Neural cell (in vitro differentiated cells): ENCODE results near the gene INA. TPM values are rescaled to one million over a fixed set of nuclear protein-coding genes. Genes with fewer than 3 reads are reported as not detected.

Experiments used
- H2AFZ ChIP-seq: fragments of 200-600, 300-800 bp; sonication (generic), shearing (Covaris generic); 2 replicates; pipeline ENCODE4 v1.6.0; 2014; ENCODE audit warnings: low read depth, mild to moderate bottlenecking, antibody characterized with exemption, low read length, moderate library complexity
- H3F3A ChIP-seq: fragments of 200-600 bp; shearing (Covaris generic); 2 replicates; pipeline ENCODE4 v1.6.1; 2016; ENCODE audit warnings: mild to moderate bottlenecking, moderate library complexity, mixed read lengths, antibody characterized with exemption, low read length; ENCODE audit not compliant: insufficient read depth, poor library complexity, severe bottlenecking
- H3K27ac ChIP-seq: fragments of 200-600, 300-800 bp; sonication (generic), shearing (Covaris generic); 2 replicates; pipeline ENCODE4 v1.5.1; 2014; ENCODE audit warnings: mild to moderate bottlenecking, low read length, moderate library complexity
- H3K27me3 ChIP-seq: fragments of 300-800, 200-600 bp; sonication (generic), shearing (Covaris generic); 2 replicates; pipeline ENCODE4 v1.6.0; 2014; ENCODE audit warnings: mild to moderate bottlenecking, low read depth, low read length, moderate library complexity; ENCODE audit not compliant: insufficient read depth
- H3K36me3 ChIP-seq: fragments of 300-800, 200-600 bp; sonication (generic), shearing (Covaris generic); 2 replicates; pipeline ENCODE4 v1.5.1; 2014; ENCODE audit warnings: mild to moderate bottlenecking, antibody characterized with exemption, low read length, moderate library complexity; ENCODE audit not compliant: insufficient read depth
- H3K4me2 ChIP-seq: fragments of 300-800, 200-600 bp; sonication (generic), shearing (Covaris generic); 2 replicates; pipeline ENCODE4 v1.6.0; 2014; ENCODE audit warnings: mild to moderate bottlenecking, low read length
- H3K4me3 ChIP-seq: fragments of 300-800, 200-600 bp; sonication (generic), shearing (Covaris generic); 2 replicates; pipeline ENCODE4 v1.5.1; 2014; ENCODE audit warnings: mild to moderate bottlenecking, low read length, moderate library complexity
- H3K79me2 ChIP-seq: fragments of 200-600 bp; shearing (Covaris generic); replicated peaks from 2 replicates; pipeline ENCODE4 v1.6.0; 2014; ENCODE audit warnings: mild to moderate bottlenecking, low read length, moderate library complexity; ENCODE audit not compliant: insufficient read depth
- H3K9ac ChIP-seq: fragments of 300-800, 200-600 bp; sonication (generic), shearing (Covaris generic); 2 replicates; pipeline ENCODE4 v1.6.1; 2016; ENCODE audit warnings: mild to moderate bottlenecking, low read length, mixed read lengths
- H3K9me2 ChIP-seq: fragments of 200-600 bp; shearing (Covaris generic); 2 replicates; pipeline ENCODE4 v1.6.1; 2016; ENCODE audit warnings: mild to moderate bottlenecking, low read length, mixed read lengths; ENCODE audit not compliant: insufficient read depth
- H3K9me3 ChIP-seq: fragments of 200-600, 300-800 bp; sonication (generic), shearing (Covaris generic); 2 replicates; pipeline ENCODE4 v1.6.1; 2016; ENCODE audit warnings: mild to moderate bottlenecking, mixed run types, low read length, moderate library complexity, mixed read lengths
- H4K20me1 ChIP-seq: fragments of 200-600 bp; shearing (Covaris generic); 2 replicates; pipeline ENCODE4 v1.6.1; 2016; ENCODE audit warnings: mild to moderate bottlenecking, mixed run types; ENCODE audit not compliant: insufficient read depth
- CTCF ChIP-seq: fragments of 450-650 bp; IDR thresholded peaks from 2 replicates; pipeline ENCODE4 v1.5.1; 2014; ENCODE audit warnings: antibody characterized with exemption, mild to moderate bottlenecking, moderate library complexity; ENCODE audit not compliant: poor library complexity, severe bottlenecking
- EP300 ChIP-seq: fragments of 450-650 bp; conservative IDR thresholded peaks from 2 replicates; pipeline ENCODE4 v1.6.1; 2014; ENCODE audit warnings: antibody characterized with exemption, mild to moderate bottlenecking, moderate library complexity; ENCODE audit not compliant: poor library complexity, severe bottlenecking
- EZH2 ChIP-seq: fragments of 200-600, 300-800 bp; shearing (Covaris generic), sonication (generic); IDR thresholded peaks from 2 replicates; pipeline ENCODE4 v1.6.1; 2014; ENCODE audit warnings: antibody characterized with exemption, low read length, borderline replicate concordance, mild to moderate bottlenecking; ENCODE audit not compliant: insufficient read depth, poor library complexity, severe bottlenecking
- MXI1 ChIP-seq: fragments of 450-650 bp; conservative IDR thresholded peaks from 2 replicates; pipeline ENCODE4 v1.6.1; 2014; ENCODE audit warnings: antibody characterized with exemption, mild to moderate bottlenecking; ENCODE audit not compliant: poor library complexity, severe bottlenecking
- POLR2AphosphoS5 ChIP-seq: IDR thresholded peaks from 2 replicates; pipeline ENCODE4 v1.6.1; 2012
- RAD21 ChIP-seq: fragments of 450-650 bp; conservative IDR thresholded peaks from 2 replicates; pipeline ENCODE4 v1.6.1; 2014; ENCODE audit warnings: antibody characterized with exemption, mild to moderate bottlenecking, moderate library complexity
- REST ChIP-seq: IDR thresholded peaks from 2 replicates; pipeline ENCODE4 v1.6.1; 2012; ENCODE audit warnings: borderline replicate concordance
- SMC3 ChIP-seq: fragments of 450-650 bp; conservative IDR thresholded peaks from 2 replicates; pipeline ENCODE4 v1.6.1; 2014; ENCODE audit warnings: antibody characterized with exemption, mild to moderate bottlenecking, moderate library complexity; ENCODE audit not compliant: poor library complexity
- TAF1 ChIP-seq: IDR thresholded peaks from 2 replicates; pipeline ENCODE4 v1.6.1; 2012; ENCODE audit warnings: low read depth
- polyA plus RNA-seq: library from polyadenylated mRNA; depleted of rRNA; stranded (reverse); fragments of >200 nt; gene quantifications from 2 replicates; pipeline ENCODE4 v1.2.3, GENCODE V29; 2014

The INA gene
- polyA plus RNA-seq, 1 donor from 2014 or later, result 349 TPM

- H3K9ac ChIP-seq, result no peak overlapping the region
- H3K9me3 ChIP-seq, result no peaks in the 10 kb centered on the region
- H3K4me3 ChIP-seq, result no peak overlapping the region
- no peak overlapping the region for H3K4me2 ChIP-seq
- H4K20me1 ChIP-seq, result no peaks in the 10 kb centered on the region
- H3K27me3 ChIP-seq, result no peaks in the 10 kb centered on the region
- H3F3A ChIP-seq, result no peaks in the 10 kb centered on the region
- no peak for TF ChIP-seq SMC3
- no peak for TF ChIP-seq POLR2AphosphoS5
- TF ChIP-seq CTCF, result no peak
- TF ChIP-seq TAF1, result no peak
- TF ChIP-seq RAD21, result no peak
- TF ChIP-seq REST, result no peak
- TF ChIP-seq EP300, result no peak
- no peak for TF ChIP-seq MXI1
- TF ChIP-seq EZH2, result no peak
- H3K9me2 ChIP-seq, result no peaks in the 10 kb centered on the region
- H3K36me3 ChIP-seq, result no peaks in the 10 kb centered on the region
- H3K27ac ChIP-seq, result no peak overlapping the region
- no peaks in the 10 kb centered on the region for H3K79me2 ChIP-seq
- no peak overlapping the region for H2AFZ ChIP-seq
Measured at GRCh38 chr10:103327906-103328305, 51.0 kb downstream of the INA start.

- Histone ChIP-seq H4K20me1 (no peaks in the 10 kb centered on the region), H3K36me3 (no peaks in the 10 kb centered on the region), H3K79me2 (no peaks in the 10 kb centered on the region), H3K27me3 (no peaks in the 10 kb centered on the region), H2AFZ (no peak overlapping the region), H3K9ac (no peak overlapping the region), H3K9me2 (no peaks in the 10 kb centered on the region), H3K4me2 (no peak overlapping the region), H3K4me3 (no peak overlapping the region), H3K27ac (no peak overlapping the region), H3F3A (no peaks in the 10 kb centered on the region), H3K9me3 (no peaks in the 10 kb centered on the region)
- TF ChIP-seq SMC3, result peak; percentile 77
- peak; percentile 67 for TF ChIP-seq CTCF
- TF ChIP-seq RAD21, result peak; percentile 66
- TF ChIP-seq TAF1, result no peak
Measured at GRCh38 chr10:103333934-103334520, 57.1 kb downstream of the INA start.
